ENCODE results near the gene TLE1. TPM values are rescaled to one million over a fixed set of nuclear protein-coding genes. Genes with fewer than 3 reads are reported as not detected.

The TLE1 gene
- total RNA-seq, 1 donor from 2014 or later = 36.6 TPM

Other genes starting within 250 kb of the TLE1 start
- gene SPATA31D4, start 238.9 kb upstream of the TLE1 start, total RNA-seq = not detected

Data from left lobe of liver (tissue), 1 donor.